RPMI8226 (cell line): Measurements from ENCODE around the gene CHIT1.
A peak's percentile ranks its signal among the peaks of the same experiment; 100 is the strongest.

Experiments used
- DNase-seq: peaks from one replicate; pipeline ENCODE4 v3.0.0-alpha.2; 2015

The CHIT1 gene

DNA sequence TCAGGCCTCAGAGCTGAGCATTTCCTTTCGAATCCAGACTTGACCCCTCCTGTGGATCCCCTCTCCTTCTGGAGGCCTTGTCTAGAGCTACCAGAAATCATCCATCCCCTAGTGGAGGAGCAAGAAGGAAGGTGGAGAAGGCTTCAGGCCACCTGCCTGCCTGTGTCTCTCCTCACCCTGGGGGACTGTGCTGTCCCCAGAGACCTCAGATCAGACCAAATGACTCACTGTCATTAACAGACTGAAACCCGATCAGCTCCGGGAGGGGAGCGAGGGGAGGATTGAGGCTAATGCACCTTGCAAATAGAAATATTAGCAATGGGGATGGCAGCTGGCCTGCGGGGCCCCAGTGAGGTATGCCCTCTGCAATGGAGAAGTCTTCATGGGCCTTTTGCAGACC, 55.9 kb downstream of the CHIT1 start:
- DNase-seq: no peak

GRCh38 chr1:203173011-203173555, 56.4 kb downstream of the CHIT1 start:
- DNase-seq: no peak

DNA sequence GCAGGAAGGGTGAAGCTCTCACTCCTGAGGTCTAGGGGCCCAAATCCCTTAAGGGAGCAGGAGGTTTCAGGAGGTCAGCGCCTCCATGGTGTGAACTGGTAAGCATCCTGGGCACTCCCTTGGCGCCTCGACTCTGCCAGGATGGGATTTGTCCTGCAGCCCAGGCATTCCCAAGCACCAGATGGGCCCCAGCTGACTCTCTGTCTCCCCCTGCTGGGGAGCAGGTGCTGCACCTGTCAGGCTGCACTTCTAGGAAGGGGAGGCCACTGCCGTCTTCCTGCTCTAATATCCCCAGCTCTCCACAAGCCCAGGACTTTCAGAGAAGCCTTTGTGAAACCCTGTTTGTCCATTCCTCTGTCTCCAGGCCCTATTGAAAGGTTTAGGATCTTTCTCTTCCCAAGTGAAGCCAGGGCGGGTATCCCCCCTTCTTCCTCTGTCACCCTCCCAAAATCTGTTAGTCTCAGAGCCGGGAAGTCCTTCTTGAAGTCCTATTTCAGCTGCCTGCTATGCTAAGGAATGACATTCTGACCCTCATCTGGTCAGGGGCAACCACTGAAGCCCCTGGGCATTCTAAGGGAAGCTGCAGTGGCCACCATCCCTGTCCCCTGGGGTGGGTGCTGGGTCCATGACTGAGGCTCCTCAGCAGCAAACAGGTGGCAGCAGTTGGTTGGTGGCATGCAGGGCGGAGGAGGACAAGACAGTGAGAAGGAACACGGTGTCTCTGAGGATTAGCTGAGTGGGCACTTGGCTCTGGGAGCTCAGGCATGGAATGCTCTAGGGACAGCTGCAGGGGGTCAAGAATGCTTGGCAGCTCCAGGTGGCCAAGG, 57.1 kb downstream of the CHIT1 start:
- peak; percentile 79 for DNase-seq

- no peak for DNase-seq
Measured at GRCh38 chr1:203171341-203172183, 57.9 kb downstream of the CHIT1 start.

- no peak for DNase-seq
Measured at GRCh38 chr1:203170625-203171330, 58.7 kb downstream of the CHIT1 start.

GRCh38 chr1:203169770-203170520, 59.5 kb downstream of the CHIT1 start:
- DNase-seq: no peak

- no peak for DNase-seq
Measured at GRCh38 chr1:203168991-203169390, 60.5 kb downstream of the CHIT1 start.

- DNase-seq: no peak
Measured at GRCh38 chr1:203168256-203168786, 61.2 kb downstream of the CHIT1 start.

- no peak for DNase-seq
Measured at GRCh38 chr1:203167913-203168200, 61.6 kb downstream of the CHIT1 start.

- DNase-seq: peak; percentile 24
Measured at GRCh38 chr1:203167026-203167912, 62.2 kb downstream of the CHIT1 start.

DNA sequence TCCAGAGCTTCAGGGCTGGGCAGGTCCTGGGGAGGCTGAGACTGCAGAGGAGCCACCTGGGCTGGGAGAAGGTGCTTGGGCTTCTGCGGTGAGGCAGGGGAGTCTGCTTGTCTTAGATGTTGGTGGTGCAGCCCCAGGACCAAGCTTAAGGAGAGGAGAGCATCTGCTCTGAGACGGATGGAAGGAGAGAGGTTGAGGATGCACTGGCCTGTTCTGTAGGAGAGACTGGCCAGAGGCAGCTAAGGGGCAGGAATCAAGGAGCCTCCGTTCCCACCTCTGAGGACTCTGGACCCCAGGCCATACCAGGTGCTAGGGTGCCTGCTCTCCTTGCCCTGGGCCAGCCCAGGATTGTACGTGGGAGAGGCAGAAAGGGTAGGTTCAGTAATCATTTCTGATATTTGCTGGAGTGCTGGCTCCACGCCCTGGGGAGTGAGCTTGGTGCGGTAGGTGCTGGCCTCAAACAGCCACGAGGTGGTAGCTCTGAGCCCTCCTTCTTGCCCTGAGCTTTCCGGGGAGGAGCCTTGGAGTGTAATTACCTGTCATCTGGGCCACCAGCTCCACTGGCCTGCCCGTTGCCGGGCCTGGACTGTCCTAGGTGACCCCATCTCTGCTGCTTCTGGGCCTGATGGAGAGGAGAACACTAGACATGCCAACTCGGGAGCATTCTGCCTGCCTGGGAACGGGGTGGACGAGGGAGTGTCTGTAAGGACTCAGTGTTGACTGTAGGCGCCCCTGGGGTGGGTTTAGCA, 63.1 kb downstream of the CHIT1 start:
- peak; percentile 83 for DNase-seq
